Panc1 (cell line): ENCODE measurements around the gene SHC1.

Experiments
- CTCF ChIP-seq: fragments of 450-650 bp; IDR thresholded peaks from 2 replicates; pipeline ENCODE4 v1.5.1; 2017; ENCODE audit warnings: mild to moderate bottlenecking
- POLR2AphosphoS5 ChIP-seq: IDR thresholded peaks from 2 replicates; pipeline ENCODE4 v1.6.1; 2012; ENCODE audit warnings: mild to moderate bottlenecking, low read depth, low read length, moderate library complexity
- SIN3A ChIP-seq: IDR thresholded peaks from 2 replicates; pipeline ENCODE4 v1.6.1; 2012; ENCODE audit warnings: low read depth, mild to moderate bottlenecking, low read length, moderate library complexity, borderline replicate concordance; ENCODE audit not compliant: insufficient read depth
- TCF7L2 ChIP-seq: IDR thresholded peaks from 2 replicates; pipeline ENCODE4 v1.6.1; 2011; ENCODE audit warnings: mild to moderate bottlenecking, low read depth, low read length, inconsistent platforms
- TF ChIP-seq, protein P1 (sequence below), 2 experiments: IDR thresholded peaks; 2 replicates each; pipeline ENCODE4 v1.6.1; 2011 to 2012; ENCODE audit warnings: low read depth in 2 of 2, control low read depth in 1 of 2, low read length in 1 of 2, mild to moderate bottlenecking in 1 of 2, moderate library complexity in 1 of 2; ENCODE audit not compliant: insufficient read depth in 1 of 2

- no peak for TF ChIP-seq CTCF
- TF ChIP-seq POLR2AphosphoS5: no peak
- TF ChIP-seq, protein P1, sequence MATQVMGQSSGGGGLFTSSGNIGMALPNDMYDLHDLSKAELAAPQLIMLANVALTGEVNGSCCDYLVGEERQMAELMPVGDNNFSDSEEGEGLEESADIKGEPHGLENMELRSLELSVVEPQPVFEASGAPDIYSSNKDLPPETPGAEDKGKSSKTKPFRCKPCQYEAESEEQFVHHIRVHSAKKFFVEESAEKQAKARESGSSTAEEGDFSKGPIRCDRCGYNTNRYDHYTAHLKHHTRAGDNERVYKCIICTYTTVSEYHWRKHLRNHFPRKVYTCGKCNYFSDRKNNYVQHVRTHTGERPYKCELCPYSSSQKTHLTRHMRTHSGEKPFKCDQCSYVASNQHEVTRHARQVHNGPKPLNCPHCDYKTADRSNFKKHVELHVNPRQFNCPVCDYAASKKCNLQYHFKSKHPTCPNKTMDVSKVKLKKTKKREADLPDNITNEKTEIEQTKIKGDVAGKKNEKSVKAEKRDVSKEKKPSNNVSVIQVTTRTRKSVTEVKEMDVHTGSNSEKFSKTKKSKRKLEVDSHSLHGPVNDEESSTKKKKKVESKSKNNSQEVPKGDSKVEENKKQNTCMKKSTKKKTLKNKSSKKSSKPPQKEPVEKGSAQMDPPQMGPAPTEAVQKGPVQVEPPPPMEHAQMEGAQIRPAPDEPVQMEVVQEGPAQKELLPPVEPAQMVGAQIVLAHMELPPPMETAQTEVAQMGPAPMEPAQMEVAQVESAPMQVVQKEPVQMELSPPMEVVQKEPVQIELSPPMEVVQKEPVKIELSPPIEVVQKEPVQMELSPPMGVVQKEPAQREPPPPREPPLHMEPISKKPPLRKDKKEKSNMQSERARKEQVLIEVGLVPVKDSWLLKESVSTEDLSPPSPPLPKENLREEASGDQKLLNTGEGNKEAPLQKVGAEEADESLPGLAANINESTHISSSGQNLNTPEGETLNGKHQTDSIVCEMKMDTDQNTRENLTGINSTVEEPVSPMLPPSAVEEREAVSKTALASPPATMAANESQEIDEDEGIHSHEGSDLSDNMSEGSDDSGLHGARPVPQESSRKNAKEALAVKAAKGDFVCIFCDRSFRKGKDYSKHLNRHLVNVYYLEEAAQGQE (IDR thresholded peaks at IDR 0.05; ENCODE audit: insufficient read depth in 1 of 2, low read depth in 2 of 2, low read length in 1 of 2): no peak
- no peak for TF ChIP-seq SIN3A
- TF ChIP-seq TCF7L2: no peak
Observed at GRCh38 chr1:155009221-155009711, 38.7 kb upstream of the SHC1 start.
